NK-92 (cell line): Measurements from ENCODE around the gene CHRNB1.
"Not testable (repeated sequence)": the region's sequence is repeated elsewhere in the genome, so short reads cannot be mapped to it uniquely, and the experiment has no call there.

ENCODE experiments used
- DNase-seq: peaks from one replicate; lab custom pipeline; 2025; ENCODE audit not compliant: unreplicated experiment; lab: John Stamatoyannopoulos, UW

CHRNB1 gene

GRCh38 chr17:7466639-7467341, 21.9 kb downstream of the CHRNB1 start:
- no peak for DNase-seq

GRCh38 chr17:7467498-7467897, 22.6 kb downstream of the CHRNB1 start:
- no peak for DNase-seq

- no peak for DNase-seq
Observed at GRCh38 chr17:7468290-7468689, 23.4 kb downstream of the CHRNB1 start.

DNA sequence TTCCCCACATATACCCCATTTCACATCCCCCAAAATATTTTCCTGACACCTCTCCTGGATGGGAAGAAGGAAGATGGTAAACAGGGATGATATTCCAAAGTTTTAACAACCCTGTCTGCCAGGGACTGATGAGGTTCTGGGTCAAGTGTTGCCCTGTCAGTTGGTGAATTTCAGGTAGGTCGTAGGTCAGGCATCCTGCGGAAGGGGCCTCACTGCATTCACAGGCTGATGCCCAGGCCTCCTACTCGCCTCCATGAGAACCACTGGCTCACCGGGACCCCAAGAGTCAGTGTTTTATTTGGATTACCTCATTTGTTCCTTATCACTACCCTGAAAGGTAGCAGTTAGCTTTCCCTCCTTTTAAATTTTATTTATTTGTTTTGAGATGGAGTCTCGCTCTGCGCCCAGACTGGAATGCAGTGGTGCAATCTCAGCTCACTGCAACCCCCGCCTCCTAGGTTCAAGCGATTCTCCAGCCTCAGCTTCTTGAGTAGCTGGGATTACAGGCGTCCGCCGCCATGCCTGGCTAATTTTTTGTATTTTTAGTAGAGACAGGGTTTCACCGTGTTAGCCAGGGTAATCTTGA, 24.0 kb downstream of the CHRNB1 start:
- no peak for DNase-seq

DNA sequence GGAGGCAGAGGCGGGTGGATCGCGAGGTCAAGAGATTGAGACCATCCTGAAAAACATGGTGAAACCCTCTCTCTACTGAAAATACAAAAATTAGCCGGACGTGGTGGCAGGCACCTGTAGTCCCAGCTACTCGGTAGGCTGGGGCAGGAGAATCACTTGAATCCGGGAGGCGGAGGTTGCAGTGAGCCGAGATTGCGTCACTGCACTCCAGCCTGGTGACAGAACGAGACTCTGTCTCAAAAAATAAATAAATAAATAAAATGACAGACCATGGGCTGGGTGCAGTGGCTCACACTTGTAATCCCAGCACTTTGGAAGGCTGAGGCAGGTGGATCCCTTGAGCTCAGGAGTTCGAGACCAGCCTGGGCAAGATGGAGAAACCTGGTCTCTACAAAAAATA, 25.0 kb downstream of the CHRNB1 start:
- DNase-seq, result not testable (repeated sequence)

GRCh38 chr17:7470457-7470973, 25.7 kb downstream of the CHRNB1 start:
- DNase-seq, result not testable (repeated sequence)

DNA sequence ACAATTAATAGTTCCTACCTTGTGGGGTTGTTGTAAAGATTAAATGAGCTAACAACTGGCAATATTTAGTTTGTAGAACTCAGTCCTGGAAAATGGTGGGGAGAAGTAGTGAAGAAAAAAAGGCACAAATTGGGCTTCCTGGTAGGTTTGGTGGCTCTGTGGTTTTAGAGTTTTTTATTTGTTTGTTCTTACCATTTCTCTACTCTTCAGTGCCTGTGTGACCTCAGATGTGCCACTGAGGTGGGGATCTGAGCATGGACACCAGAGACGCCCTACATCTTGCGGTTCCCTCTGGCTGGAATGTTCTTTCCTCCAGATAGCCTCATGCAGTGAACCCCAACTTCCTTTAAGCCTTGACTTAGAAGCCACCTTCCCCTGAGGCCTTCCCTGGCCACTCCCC, 26.9 kb downstream of the CHRNB1 start:
- no peak for DNase-seq

GRCh38 chr17:7474767-7475166, 29.9 kb downstream of the CHRNB1 start:
- DNase-seq, result not testable (repeated sequence)

GRCh38 chr17:7475764-7476422, 31.0 kb downstream of the CHRNB1 start:
- no peak for DNase-seq

DNA sequence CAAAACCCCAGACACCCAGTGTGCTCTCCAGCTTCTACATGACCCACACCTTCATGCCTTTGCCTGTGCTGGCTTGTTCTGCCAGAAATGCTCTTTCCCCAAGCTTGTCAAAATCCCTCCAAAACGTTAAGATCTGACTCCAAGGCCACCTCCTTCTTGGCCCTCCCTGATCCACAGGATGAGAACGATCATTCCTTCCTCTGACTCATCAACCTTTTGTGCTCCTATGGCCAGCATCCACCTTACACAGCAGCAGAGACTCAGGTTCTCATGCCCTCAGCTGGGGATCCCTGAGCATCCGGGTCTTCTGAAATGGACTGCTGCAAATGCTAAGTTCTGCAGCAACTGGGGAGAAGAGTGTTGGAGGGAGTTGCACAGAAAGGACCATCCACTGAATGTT, 31.6 kb downstream of the CHRNB1 start:
- DNase-seq, result no peak

- no peak for DNase-seq
Observed at GRCh38 chr17:7476951-7477350, 32.1 kb downstream of the CHRNB1 start.

DNA sequence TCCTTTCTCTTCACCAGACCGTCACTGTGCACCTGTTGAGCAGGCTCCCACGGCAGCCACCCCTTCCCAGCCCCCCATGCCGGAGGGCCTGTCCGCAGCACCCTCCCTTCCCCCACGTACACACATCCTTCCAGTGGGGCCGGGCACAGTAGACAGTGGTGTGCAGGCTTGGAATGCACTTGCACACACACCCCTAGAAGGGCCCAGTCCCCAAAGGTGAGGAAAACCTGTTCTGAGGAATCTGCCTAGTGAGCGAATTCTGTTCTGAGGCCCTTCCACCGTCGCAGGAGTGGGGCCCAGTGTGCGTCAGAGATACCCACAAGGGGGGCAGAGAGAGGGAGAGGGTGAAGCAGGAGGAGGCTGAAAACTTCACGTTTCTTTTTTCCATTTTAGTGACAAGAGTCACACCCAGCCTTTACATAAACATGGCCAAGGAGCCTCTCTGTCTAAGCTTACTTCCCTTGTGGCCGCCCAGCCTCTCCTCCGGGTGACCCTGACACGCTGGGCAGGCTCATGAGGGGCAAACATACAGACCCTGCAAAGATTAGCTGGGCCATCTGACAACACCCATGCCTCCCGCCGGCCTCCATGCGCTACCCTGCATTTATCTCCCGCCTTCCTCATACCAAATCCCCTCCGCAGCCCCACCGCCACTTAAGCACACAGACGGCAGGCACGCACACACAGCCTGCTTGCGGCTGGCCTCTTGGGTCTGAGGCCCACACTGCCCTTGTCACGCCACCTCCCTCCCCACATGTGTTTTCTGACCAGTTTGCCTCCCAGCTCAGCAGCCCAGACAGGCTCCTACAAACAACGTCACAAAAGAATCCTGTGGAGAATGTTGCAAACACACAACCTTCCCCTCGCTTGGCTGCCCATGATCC, 32.8 kb downstream of the CHRNB1 start:
- no peak for DNase-seq

DNA sequence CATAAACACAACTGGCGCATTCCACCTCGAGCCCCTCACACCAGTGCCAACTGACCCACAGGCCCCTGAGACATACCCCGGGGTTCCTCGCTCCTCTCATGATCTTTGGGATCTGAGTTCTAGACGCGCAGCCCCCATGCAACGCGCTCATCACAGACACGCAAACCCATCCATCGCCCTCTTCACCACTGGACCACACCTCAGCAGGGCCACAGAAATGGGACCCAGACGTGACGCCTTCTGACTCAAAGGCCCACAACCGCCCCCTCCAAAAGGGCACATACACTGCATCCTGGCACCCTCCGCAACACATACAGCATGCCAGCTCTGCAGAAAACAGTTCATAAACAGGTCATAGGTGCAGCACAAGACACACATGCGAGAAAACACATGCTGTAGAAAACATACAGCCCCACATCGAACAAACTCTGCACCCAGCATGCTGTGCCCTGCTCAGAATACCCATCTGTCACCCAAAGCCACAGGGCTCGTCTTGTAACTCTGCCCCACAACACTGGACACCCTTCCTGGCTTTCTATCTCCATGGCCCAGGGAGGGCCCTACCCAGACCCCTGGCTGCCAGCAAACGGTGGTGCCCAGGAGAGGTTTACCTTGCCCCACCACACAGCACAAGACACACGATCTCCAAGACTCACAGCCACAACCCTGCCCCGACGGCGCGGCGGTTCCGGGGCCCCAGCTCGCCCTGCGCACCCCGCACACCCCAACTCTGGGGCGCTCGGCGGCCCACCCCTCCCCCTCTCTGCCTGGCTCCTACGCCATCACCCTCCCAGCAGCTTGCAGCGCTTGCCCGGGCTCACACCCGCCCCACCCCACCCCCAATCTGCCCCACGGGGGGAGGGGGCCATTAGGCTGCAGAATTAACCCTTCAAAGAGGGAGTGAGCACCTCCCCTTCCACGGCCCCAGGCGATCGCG, 33.7 kb downstream of the CHRNB1 start:
- DNase-seq, result no peak

- no peak for DNase-seq
Observed at GRCh38 chr17:7479213-7480088, 34.6 kb downstream of the CHRNB1 start, which contains the start of gene ZBTB4. TSS of gene ZBTB4 (minus strand) at chr17:7479631. CDS start at chr17:7466801, 12,830 bp downstream.

- DNase-seq, result no peak
Observed at GRCh38 chr17:7480089-7480384, 35.2 kb downstream of the CHRNB1 start.

- not testable (repeated sequence) for DNase-seq
Observed at GRCh38 chr17:7481275-7481674, 36.4 kb downstream of the CHRNB1 start, which contains the start of gene SLC35G6. TSS of gene SLC35G6 (plus strand) at chr17:7481446. CDS start at chr17:7481517, 71 bp downstream.

- not testable (repeated sequence) for DNase-seq
Observed at GRCh38 chr17:7481842-7482741, 37.2 kb downstream of the CHRNB1 start.

DNA sequence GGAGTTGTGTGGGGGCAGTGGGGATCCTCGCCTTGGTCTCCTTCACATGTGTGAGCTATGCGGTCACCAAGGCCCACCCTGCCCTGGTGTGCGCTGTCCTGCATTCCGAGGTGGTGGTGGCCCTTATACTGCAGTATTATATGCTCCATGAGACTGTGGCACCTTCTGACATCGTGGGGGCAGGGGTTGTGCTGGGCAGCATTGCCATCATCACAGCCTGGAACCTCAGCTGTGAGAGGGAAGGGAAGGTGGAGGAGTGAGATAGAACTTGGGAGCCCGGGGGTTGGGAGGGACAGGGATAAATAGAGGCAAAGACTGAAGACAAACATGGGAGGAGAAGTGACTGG, 37.9 kb downstream of the CHRNB1 start:
- DNase-seq, result not testable (repeated sequence)
